ENCODE results near the gene THSD7A. TPM values are rescaled to one million over a fixed set of nuclear protein-coding genes. Genes with fewer than 3 reads are reported as not detected.

Gene THSD7A
- total and polyA plus RNA-seq, 9 of the 15 experiments (the other 6 are each of a cell fraction or from before 2014, with no cell fraction given): 0.01 to 0.02 TPM; not detected in 7

DNA sequence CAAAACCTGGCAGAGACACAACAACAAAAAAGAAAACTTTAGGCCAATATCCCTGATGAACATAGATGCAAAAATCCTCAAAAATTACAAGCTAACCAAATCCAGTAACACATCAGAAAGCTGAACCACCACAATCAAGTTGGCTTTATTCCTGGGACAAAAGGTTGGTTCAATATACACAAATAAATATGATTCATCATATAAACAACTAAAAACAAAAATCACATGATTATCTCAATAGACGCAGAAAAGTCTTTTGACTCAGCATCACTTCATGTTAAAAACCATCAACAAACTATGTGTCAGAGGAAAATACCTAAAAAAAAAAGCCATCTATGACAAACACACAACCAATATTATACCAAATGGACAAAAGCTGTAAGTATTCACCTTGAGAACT lies 283.5 kb downstream of the THSD7A start:
- WGBS (ENCODE audit: insufficient coverage, low coverage, missing lambda C conversion rate): 0% methylated on average over 1 of the region's 1 CpG
- Histone ChIP-seq H3K9ac (ENCODE audit: insufficient read depth in 1 of 2, low read depth in 2 of 2, low read length in 2 of 2) (no peak overlapping the region), H3K9me3 (replicated peaks; ENCODE audit: control insufficient read depth, insufficient read depth, low read depth, low read length) (no peaks in the 10 kb centered on the region; the same call in 1 of the 2 replicates), H3K36me3 (ENCODE audit: control insufficient read depth, insufficient read depth, low read length) (no peaks in the 10 kb centered on the region), H3K4me2 (ENCODE audit: insufficient read depth, low read length) (no peak overlapping the region), H3K27ac (ENCODE audit: extremely low read depth, low read depth, low read length) (no peak overlapping the region), H4K20me1 (replicated peaks; ENCODE audit: control insufficient read depth, insufficient read depth, low read length) (no peaks in the 10 kb centered on the region), H2AFZ (ENCODE audit: low read depth, low read length) (no peak overlapping the region), H3K9me1 (ENCODE audit: control insufficient read depth, insufficient read depth, low read length) (no peaks in the 10 kb centered on the region), H3K79me2 (ENCODE audit: control insufficient read depth, insufficient read depth, low read length) (no peaks in the 10 kb centered on the region), H3K4me3 (no peak overlapping the region), H3K27me3 (ENCODE audit: control insufficient read depth in 2 of 2, insufficient read depth in 2 of 2, low read length in 2 of 2) (no peaks in the 10 kb centered on the region), H3K4me1 (replicated peaks in 1 of 2; ENCODE audit: control insufficient read depth in 2 of 2, insufficient read depth in 2 of 2, low read length in 2 of 2) (no peaks in the 10 kb centered on the region)
- no peak for TF ChIP-seq ZFP30 (CRISPR knock-in tag; IDR thresholded peaks at IDR 0.05; ENCODE audit: borderline replicate concordance)
- TF ChIP-seq, protein P1, sequence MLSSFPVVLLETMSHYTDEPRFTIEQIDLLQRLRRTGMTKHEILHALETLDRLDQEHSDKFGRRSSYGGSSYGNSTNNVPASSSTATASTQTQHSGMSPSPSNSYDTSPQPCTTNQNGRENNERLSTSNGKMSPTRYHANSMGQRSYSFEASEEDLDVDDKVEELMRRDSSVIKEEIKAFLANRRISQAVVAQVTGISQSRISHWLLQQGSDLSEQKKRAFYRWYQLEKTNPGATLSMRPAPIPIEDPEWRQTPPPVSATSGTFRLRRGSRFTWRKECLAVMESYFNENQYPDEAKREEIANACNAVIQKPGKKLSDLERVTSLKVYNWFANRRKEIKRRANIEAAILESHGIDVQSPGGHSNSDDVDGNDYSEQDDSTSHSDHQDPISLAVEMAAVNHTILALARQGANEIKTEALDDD (IDR thresholded peaks at IDR 0.05): no peak
- TF ChIP-seq TCF3 (CRISPR knock-in tag; IDR thresholded peaks at IDR 0.05): no peak
- TF ChIP-seq, protein P2, sequence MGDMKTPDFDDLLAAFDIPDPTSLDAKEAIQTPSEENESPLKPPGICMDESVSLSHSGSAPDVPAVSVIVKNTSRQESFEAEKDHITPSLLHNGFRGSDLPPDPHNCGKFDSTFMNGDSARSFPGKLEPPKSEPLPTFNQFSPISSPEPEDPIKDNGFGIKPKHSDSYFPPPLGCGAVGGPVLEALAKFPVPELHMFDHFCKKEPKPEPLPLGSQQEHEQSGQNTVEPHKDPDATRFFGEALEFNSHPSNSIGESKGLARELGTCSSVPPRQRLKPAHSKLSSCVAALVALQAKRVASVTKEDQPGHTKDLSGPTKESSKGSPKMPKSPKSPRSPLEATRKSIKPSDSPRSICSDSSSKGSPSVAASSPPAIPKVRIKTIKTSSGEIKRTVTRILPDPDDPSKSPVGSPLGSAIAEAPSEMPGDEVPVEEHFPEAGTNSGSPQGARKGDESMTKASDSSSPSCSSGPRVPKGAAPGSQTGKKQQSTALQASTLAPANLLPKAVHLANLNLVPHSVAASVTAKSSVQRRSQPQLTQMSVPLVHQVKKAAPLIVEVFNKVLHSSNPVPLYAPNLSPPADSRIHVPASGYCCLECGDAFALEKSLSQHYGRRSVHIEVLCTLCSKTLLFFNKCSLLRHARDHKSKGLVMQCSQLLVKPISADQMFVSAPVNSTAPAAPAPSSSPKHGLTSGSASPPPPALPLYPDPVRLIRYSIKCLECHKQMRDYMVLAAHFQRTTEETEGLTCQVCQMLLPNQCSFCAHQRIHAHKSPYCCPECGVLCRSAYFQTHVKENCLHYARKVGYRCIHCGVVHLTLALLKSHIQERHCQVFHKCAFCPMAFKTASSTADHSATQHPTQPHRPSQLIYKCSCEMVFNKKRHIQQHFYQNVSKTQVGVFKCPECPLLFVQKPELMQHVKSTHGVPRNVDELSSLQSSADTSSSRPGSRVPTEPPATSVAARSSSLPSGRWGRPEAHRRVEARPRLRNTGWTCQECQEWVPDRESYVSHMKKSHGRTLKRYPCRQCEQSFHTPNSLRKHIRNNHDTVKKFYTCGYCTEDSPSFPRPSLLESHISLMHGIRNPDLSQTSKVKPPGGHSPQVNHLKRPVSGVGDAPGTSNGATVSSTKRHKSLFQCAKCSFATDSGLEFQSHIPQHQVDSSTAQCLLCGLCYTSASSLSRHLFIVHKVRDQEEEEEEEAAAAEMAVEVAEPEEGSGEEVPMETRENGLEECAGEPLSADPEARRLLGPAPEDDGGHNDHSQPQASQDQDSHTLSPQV (IDR thresholded peaks at IDR 0.05): no peak
- TF ChIP-seq CBX3 (IDR thresholded peaks at IDR 0.05; ENCODE audit: borderline replicate concordance in 1 of 2, low read length in 2 of 2): no peak
- TF ChIP-seq, protein P3, sequence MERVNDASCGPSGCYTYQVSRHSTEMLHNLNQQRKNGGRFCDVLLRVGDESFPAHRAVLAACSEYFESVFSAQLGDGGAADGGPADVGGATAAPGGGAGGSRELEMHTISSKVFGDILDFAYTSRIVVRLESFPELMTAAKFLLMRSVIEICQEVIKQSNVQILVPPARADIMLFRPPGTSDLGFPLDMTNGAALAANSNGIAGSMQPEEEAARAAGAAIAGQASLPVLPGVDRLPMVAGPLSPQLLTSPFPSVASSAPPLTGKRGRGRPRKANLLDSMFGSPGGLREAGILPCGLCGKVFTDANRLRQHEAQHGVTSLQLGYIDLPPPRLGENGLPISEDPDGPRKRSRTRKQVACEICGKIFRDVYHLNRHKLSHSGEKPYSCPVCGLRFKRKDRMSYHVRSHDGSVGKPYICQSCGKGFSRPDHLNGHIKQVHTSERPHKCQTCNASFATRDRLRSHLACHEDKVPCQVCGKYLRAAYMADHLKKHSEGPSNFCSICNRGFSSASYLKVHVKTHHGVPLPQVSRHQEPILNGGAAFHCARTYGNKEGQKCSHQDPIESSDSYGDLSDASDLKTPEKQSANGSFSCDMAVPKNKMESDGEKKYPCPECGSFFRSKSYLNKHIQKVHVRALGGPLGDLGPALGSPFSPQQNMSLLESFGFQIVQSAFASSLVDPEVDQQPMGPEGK (CRISPR knock-in tag; IDR thresholded peaks at IDR 0.05; ENCODE audit: borderline replicate concordance): no peak
- TF ChIP-seq CHD4 (IDR thresholded peaks at IDR 0.05; ENCODE audit: insufficient read depth, insufficient replicate concordance, low read depth, low read length, poor library complexity, severe bottlenecking): no peak
- no peak for TF ChIP-seq HDAC3 (IDR thresholded peaks at IDR 0.05; ENCODE audit: borderline replicate concordance, partially characterized antibody)
- no peak for TF ChIP-seq ARID2 (IDR thresholded peaks at IDR 0.05)
- no peak for TF ChIP-seq HCFC1 (IDR thresholded peaks at IDR 0.05; ENCODE audit: low read depth, low read length)
- no peak for TF ChIP-seq ZNF24 (IDR thresholded peaks at IDR 0.05)
- no peak for TF ChIP-seq PHF20 (IDR thresholded peaks at IDR 0.05; ENCODE audit: partially characterized antibody)
- no peak for DNase-seq (ENCODE audit: extremely low read depth in 1 of 4, low spot score in 3 of 4)
- POLR2A ChIA-PET: no interaction called here
- ATAC-seq: no peak
- intact Hi-C loops (cut with micrococcal nuclease): no loop called here
- in situ Hi-C loops (cut with MboI): no loop called here
- FAIRE-seq: no peak
- CTCF ChIA-PET (ENCODE audit: low intra/inter-chr PET ratio): interaction anchor here (0.6 kb wide), 1 partner anchor 676 kb away, joined by 3 read pairs; no protein-coding TSS in a partner anchor
- no TSS peak for BruUV-seq (replicated peaks)
